GM12878 (cell line): ENCODE results near the gene SATB2.

ENCODE experiments used
- CTCF ChIP-seq, 3 experiments: IDR thresholded peaks in 2 of 3; conservative IDR thresholded peaks in 1 of 3; 2 replicates each; pipeline ENCODE4 v1.5.1; 2011; ENCODE audit warnings: low read depth in 3 of 3, low read length in 3 of 3, mild to moderate bottlenecking in 3 of 3, control low read depth in 2 of 3, moderate library complexity in 2 of 3, inconsistent platforms in 1 of 3, mixed read lengths in 1 of 3; ENCODE audit not compliant: control insufficient read depth in 2 of 3, insufficient read depth in 1 of 3; ENCODE audit errors: extremely low read depth in 1 of 3
- ELK1 ChIP-seq: IDR thresholded peaks from 2 replicates; pipeline ENCODE4 v1.6.1; 2012; ENCODE audit warnings: low read depth, low read length, improper control_type of control experiment
- ETV6 ChIP-seq, 2 experiments: fragments of 450-650 bp in 1 of 2; IDR thresholded peaks in 1 of 2; conservative IDR thresholded peaks in 1 of 2; 2 replicates each; pipeline ENCODE4 v1.6.1; 2014; ENCODE audit warnings: antibody characterized with exemption in 1 of 2, borderline replicate concordance in 1 of 2, low read depth in 1 of 2, mild to moderate bottlenecking in 1 of 2, moderate library complexity in 1 of 2
- GABPA ChIP-seq: IDR thresholded peaks from 2 replicates; pipeline ENCODE4 v1.6.1; 2014; ENCODE audit warnings: antibody characterized with exemption, low read depth, mild to moderate bottlenecking, inconsistent platforms
- POLR2A ChIP-seq: IDR thresholded peaks from 2 replicates; pipeline ENCODE4 v1.6.1; 2011; ENCODE audit warnings: low read depth, mild to moderate bottlenecking, low read length
- POLR2AphosphoS5 ChIP-seq: IDR thresholded peaks from 2 replicates; pipeline ENCODE4 v1.6.1; 2011; ENCODE audit warnings: mild to moderate bottlenecking, low read length, inconsistent platforms
- REST ChIP-seq: IDR thresholded peaks from 2 replicates; pipeline ENCODE4 v1.6.1; 2012; ENCODE audit warnings: mild to moderate bottlenecking, low read depth, low read length
- RFX5 ChIP-seq: IDR thresholded peaks from 2 replicates; pipeline ENCODE4 v1.6.1; 2011; ENCODE audit warnings: low read depth, low read length, improper control_type of control experiment
- SIN3A ChIP-seq: IDR thresholded peaks from 2 replicates; pipeline ENCODE4 v1.6.1; 2012; ENCODE audit warnings: low read depth, low read length, improper control_type of control experiment
- SPI1 ChIP-seq: IDR thresholded peaks from 2 replicates; pipeline ENCODE4 v1.6.1; 2011; ENCODE audit warnings: low read depth, mild to moderate bottlenecking, low read length, moderate library complexity, borderline replicate concordance; ENCODE audit not compliant: insufficient read depth
- YBX1 ChIP-seq: fragments of 450-650 bp; IDR thresholded peaks from 2 replicates; pipeline ENCODE4 v1.6.1; 2016; ENCODE audit warnings: antibody characterized with exemption

GRCh38 chr2:199455210-199455544 is 2.6 kb downstream of the SATB2 start:
- TF ChIP-seq POLR2A: no peak
- TF ChIP-seq ELK1: no peak
- TF ChIP-seq POLR2AphosphoS5: no peak
- TF ChIP-seq SPI1: no peak
- no peak for TF ChIP-seq CTCF (IDR thresholded peaks at IDR 0.05 in 2 of 3, conservative IDR thresholded peaks at IDR 0.05 in 1 of 3; ENCODE audit: control insufficient read depth in 2 of 3, extremely low read depth in 1 of 3, insufficient read depth in 1 of 3, low read depth in 3 of 3, low read length in 3 of 3)
- TF ChIP-seq YBX1: no peak
- no peak for TF ChIP-seq SIN3A
- TF ChIP-seq REST: no peak
- TF ChIP-seq ETV6 (conservative IDR thresholded peaks at IDR 0.05 in 1 of 2, IDR thresholded peaks at IDR 0.05 in 1 of 2; ENCODE audit: borderline replicate concordance in 1 of 2, low read depth in 1 of 2): no peak
- TF ChIP-seq RFX5: no peak
- no peak for TF ChIP-seq GABPA
